Measurements from ENCODE around the gene CD200R1. TPM values are rescaled to one million over a fixed set of nuclear protein-coding genes. Genes with fewer than 3 reads are reported as not detected.

Gene CD200R1
- total RNA-seq, 1 donor from 2014 or later, result 1.5 TPM

- Histone ChIP-seq H3K4me3 (peak overlapping the region; percentile 28), H3K4me1 (peaks cover 17% of the 10 kb centered on the region), H3K36me3 (no peaks in the 10 kb centered on the region), H3K27ac (no peak overlapping the region), H3K27me3 (ENCODE audit: low read depth) (no peaks in the 10 kb centered on the region), H3K9me3 (no peaks in the 10 kb centered on the region)
- no peak for ATAC-seq
- no peak for TF ChIP-seq CTCF (IDR thresholded peaks at IDR 0.05)
- intact Hi-C loops (cut with DNase I), result no loop called here
- no peak for DNase-seq
Measured at GRCh38 chr3:112974178-112974517, 755 bp downstream of the CD200R1 start.

- H3K36me3 ChIP-seq, result no peaks in the 10 kb centered on the region
- H3K27ac ChIP-seq, result no peak overlapping the region
- no peaks in the 10 kb centered on the region for H3K27me3 ChIP-seq (ENCODE audit: low read depth)
- H3K4me3 ChIP-seq, result peak overlapping the region; percentile 28
- no peaks in the 10 kb centered on the region for H3K9me3 ChIP-seq
- ATAC-seq, result peak; percentile 39 to 58
- intact Hi-C loops (cut with DNase I), result no loop called here
- TF ChIP-seq CTCF (IDR thresholded peaks at IDR 0.05), result no peak
- peaks cover 17% of the 10 kb centered on the region for H3K4me1 ChIP-seq
- no peak for DNase-seq
Measured at GRCh38 chr3:112973325-112974177, 1.4 kb downstream of the CD200R1 start.

- Histone ChIP-seq H3K27ac (no peak overlapping the region), H3K4me1 (peaks cover 17% of the 10 kb centered on the region), H3K9me3 (no peaks in the 10 kb centered on the region), H3K27me3 (ENCODE audit: low read depth) (no peaks in the 10 kb centered on the region), H3K36me3 (no peaks in the 10 kb centered on the region), H3K4me3 (no peak overlapping the region)
- no peak for TF ChIP-seq CTCF (IDR thresholded peaks at IDR 0.05)
- intact Hi-C loops (cut with DNase I), result no loop called here
- no peak for ATAC-seq
- DNase-seq, result no peak
Measured at GRCh38 chr3:112972158-112972557, 2.7 kb downstream of the CD200R1 start.

- H3K27me3 ChIP-seq (ENCODE audit: low read depth), result no peaks in the 10 kb centered on the region
- no peaks in the 10 kb centered on the region for H3K36me3 ChIP-seq
- intact Hi-C loops (cut with DNase I), result no loop called here
- H3K4me1 ChIP-seq, result no peaks in the 10 kb centered on the region
- ATAC-seq (peak in 1 of 2 donors; percentile 38), DNase-seq (no peak)
- TF ChIP-seq CTCF (IDR thresholded peaks at IDR 0.05), result no peak
- H3K9me3 ChIP-seq, result no peaks in the 10 kb centered on the region
- H3K27ac ChIP-seq, result no peak overlapping the region
- no peak overlapping the region for H3K4me3 ChIP-seq
Measured at GRCh38 chr3:112967828-112968227, 7.1 kb downstream of the CD200R1 start.

GRCh38 chr3:112967425-112967824 is 7.5 kb downstream of the CD200R1 start:
- Histone ChIP-seq H3K9me3 (no peaks in the 10 kb centered on the region), H3K4me3 (no peak overlapping the region), H3K27me3 (ENCODE audit: low read depth) (no peaks in the 10 kb centered on the region), H3K36me3 (no peaks in the 10 kb centered on the region), H3K4me1 (no peaks in the 10 kb centered on the region), H3K27ac (no peak overlapping the region)
- intact Hi-C loops (cut with DNase I), result no loop called here
- ATAC-seq (no peak), DNase-seq (no peak)
- no peak for TF ChIP-seq CTCF (IDR thresholded peaks at IDR 0.05)

Data from lower lobe of right lung (tissue), 2 donors.